ENCODE results near the gene TEX22. TPM values are rescaled to one million over a fixed set of nuclear protein-coding genes. Genes with fewer than 3 reads are reported as not detected.
"Not testable (repeated sequence)": the region's sequence is repeated elsewhere in the genome, so short reads cannot be mapped to it uniquely, and the experiment has no call there.

TEX22 gene
- polyA plus RNA-seq, 1 donor from 2014 or later, result 1.0 TPM

- H3K4me1 Mint-ChIP-seq, result peaks cover under 1% of the 10 kb centered on the region in 3 donors
- no peak overlapping the region for H3K4me3 Mint-ChIP-seq
Observed at GRCh38 chr14:105358140-105358846, 40.0 kb upstream of the TEX22 start.

GRCh38 chr14:105358943-105359342 lies 39.4 kb upstream of the TEX22 start:
- Mint-ChIP-seq H3K27me3 (no peaks in the 10 kb centered on the region), H3K4me1 (peaks cover 0 to 7% (median 6%) of the 10 kb centered on the region in 3 donors), H3K9me3 (no peaks in the 10 kb centered on the region), H3K27ac (no peak overlapping the region), H3K4me3 (no peak overlapping the region), H3K36me3 (no peaks in the 10 kb centered on the region)

More at GRCh38 chr14:105358140-105358846, 40.0 kb upstream of the TEX22 start:
- Mint-ChIP-seq H3K27ac (no peak overlapping the region), H3K27me3 (no peaks in the 10 kb centered on the region), H3K9me3 (no peaks in the 10 kb centered on the region), H3K36me3 (no peaks in the 10 kb centered on the region)

- not testable (repeated sequence) for H3K4me3 Mint-ChIP-seq
Observed at GRCh38 chr14:105361412-105361811, 36.9 kb upstream of the TEX22 start.

GRCh38 chr14:105363847-105364708 lies 34.3 kb upstream of the TEX22 start:
- peaks cover 0 to 8% (median 7%) of the 10 kb centered on the region in 3 donors for H3K4me1 Mint-ChIP-seq
- no peaks in the 10 kb centered on the region for H3K27me3 Mint-ChIP-seq
- H3K9me3 Mint-ChIP-seq, result no peaks in the 10 kb centered on the region
- H3K4me3 Mint-ChIP-seq, result peak overlapping the region; percentile 19 to 72 (median 53)
- peak overlapping the region in 2 of 3 donors; percentile 48 to 59 for H3K27ac Mint-ChIP-seq
- no peaks in the 10 kb centered on the region for H3K36me3 Mint-ChIP-seq

More at GRCh38 chr14:105361412-105361811, 36.9 kb upstream of the TEX22 start:
- H3K4me1 Mint-ChIP-seq, H3K36me3 Mint-ChIP-seq, H3K27me3 Mint-ChIP-seq, H3K9me3 Mint-ChIP-seq, H3K27ac Mint-ChIP-seq: not testable (repeated sequence)

GRCh38 chr14:105365101-105365500 lies 33.2 kb upstream of the TEX22 start:
- Mint-ChIP-seq H3K4me1 (peaks cover 0 to 8% (median 7%) of the 10 kb centered on the region in 3 donors), H3K27me3 (no peaks in the 10 kb centered on the region), H3K9me3 (no peaks in the 10 kb centered on the region), H3K36me3 (no peaks in the 10 kb centered on the region), H3K4me3 (no peak overlapping the region), H3K27ac (no peak overlapping the region)

- Mint-ChIP-seq H3K9me3 (no peaks in the 10 kb centered on the region), H3K27me3 (no peaks in the 10 kb centered on the region), H3K36me3 (no peaks in the 10 kb centered on the region), H3K4me3 (no peak overlapping the region), H3K27ac (no peak overlapping the region), H3K4me1 (peaks cover 0 to 8% (median 8%) of the 10 kb centered on the region in 3 donors)
Observed at GRCh38 chr14:105365681-105366080, 32.7 kb upstream of the TEX22 start.

- H3K27ac Mint-ChIP-seq, result peak overlapping the region in 1 of 3 donors; percentile 43
- no peaks in the 10 kb centered on the region for H3K9me3 Mint-ChIP-seq
- H3K36me3 Mint-ChIP-seq, result no peaks in the 10 kb centered on the region
- peak overlapping the region in 1 of 4 donors; percentile 46 for H3K4me3 Mint-ChIP-seq
- H3K4me1 Mint-ChIP-seq, result peaks cover 0 to 11% (median 8%) of the 10 kb centered on the region in 3 donors
- H3K27me3 Mint-ChIP-seq, result peaks cover 1% of the 10 kb centered on the region
Observed at GRCh38 chr14:105366386-105367074, 31.8 kb upstream of the TEX22 start.

GRCh38 chr14:105367116-105368031 lies 31.0 kb upstream of the TEX22 start:
- Mint-ChIP-seq H3K27me3 (peaks cover 1% of the 10 kb centered on the region), H3K9me3 (no peaks in the 10 kb centered on the region), H3K4me3 (peak overlapping the region in 1 of 4 donors; percentile 46), H3K27ac (peak overlapping the region in 1 of 3 donors; percentile 43), H3K4me1 (peaks cover 0 to 11% (median 8%) of the 10 kb centered on the region in 3 donors), H3K36me3 (no peaks in the 10 kb centered on the region)

GRCh38 chr14:105368032-105368417 lies 30.3 kb upstream of the TEX22 start:
- Mint-ChIP-seq H3K27ac (no peak overlapping the region), H3K36me3 (no peaks in the 10 kb centered on the region), H3K9me3 (no peaks in the 10 kb centered on the region), H3K27me3 (peaks cover 1% of the 10 kb centered on the region), H3K4me1 (peaks cover 0 to 11% (median 8%) of the 10 kb centered on the region in 3 donors), H3K4me3 (no peak overlapping the region)

- no peak overlapping the region for H3K4me3 Mint-ChIP-seq
- H3K27me3 Mint-ChIP-seq, result peaks cover 1% of the 10 kb centered on the region
- no peak overlapping the region for H3K27ac Mint-ChIP-seq
- no peaks in the 10 kb centered on the region for H3K36me3 Mint-ChIP-seq
- peaks cover 0 to 10% (median 7%) of the 10 kb centered on the region in 3 donors for H3K4me1 Mint-ChIP-seq
- H3K9me3 Mint-ChIP-seq, result no peaks in the 10 kb centered on the region
Observed at GRCh38 chr14:105368426-105368825, 29.9 kb upstream of the TEX22 start.

GRCh38 chr14:105368910-105369652 lies 29.3 kb upstream of the TEX22 start:
- no peak overlapping the region for H3K27ac Mint-ChIP-seq
- H3K4me3 Mint-ChIP-seq, result no peak overlapping the region
- peaks cover 0 to 4% (median under 1%) of the 10 kb centered on the region in 3 donors for H3K4me1 Mint-ChIP-seq
- H3K9me3 Mint-ChIP-seq, result no peaks in the 10 kb centered on the region
- H3K27me3 Mint-ChIP-seq, result peaks cover 1% of the 10 kb centered on the region
- no peaks in the 10 kb centered on the region for H3K36me3 Mint-ChIP-seq

- H3K36me3 Mint-ChIP-seq, result no peaks in the 10 kb centered on the region
- peaks cover 1% of the 10 kb centered on the region for H3K27me3 Mint-ChIP-seq
- no peak overlapping the region for H3K4me3 Mint-ChIP-seq
- peaks cover 0 to 4% (median 0%) of the 10 kb centered on the region in 3 donors for H3K4me1 Mint-ChIP-seq
- H3K9me3 Mint-ChIP-seq, result no peaks in the 10 kb centered on the region
- no peak overlapping the region for H3K27ac Mint-ChIP-seq
Observed at GRCh38 chr14:105369653-105370040, 28.7 kb upstream of the TEX22 start.

- no peak overlapping the region for H3K4me3 Mint-ChIP-seq
- H3K9me3 Mint-ChIP-seq, result no peaks in the 10 kb centered on the region
- peaks cover 6% of the 10 kb centered on the region for H3K27me3 Mint-ChIP-seq
- peaks cover 0 to 8% (median 8%) of the 10 kb centered on the region in 3 donors for H3K4me1 Mint-ChIP-seq
- H3K36me3 Mint-ChIP-seq, result peaks cover 1% of the 10 kb centered on the region
- no peak overlapping the region for H3K27ac Mint-ChIP-seq
Observed at GRCh38 chr14:105374389-105374788, 23.9 kb upstream of the TEX22 start.

Measured in IgD-negative memory B cell (primary cell).